HG02885 (cell line): ENCODE measurements around the gene KCNMA1.

Experiments
- ATAC-seq: cut with Tn5 transposase; IDR thresholded peaks from one replicate; pipeline ENCODE4 v1.9.1; 2021; ENCODE audit warnings: mild to moderate bottlenecking; ENCODE audit not compliant: unreplicated experiment, poor library complexity

Gene KCNMA1

GRCh38 chr10:76829724-76830123 is 807.9 kb downstream of the KCNMA1 start:
- ATAC-seq: no peak
